ENCODE results near the gene CTRB2. TPM values are rescaled to one million over a fixed set of nuclear protein-coding genes. Genes with fewer than 3 reads are reported as not detected.

CTRB2 gene
- polyA plus RNA-seq, 1 of the 3 experiments (the other 2 are of a cell fraction), result not detected

DNA sequence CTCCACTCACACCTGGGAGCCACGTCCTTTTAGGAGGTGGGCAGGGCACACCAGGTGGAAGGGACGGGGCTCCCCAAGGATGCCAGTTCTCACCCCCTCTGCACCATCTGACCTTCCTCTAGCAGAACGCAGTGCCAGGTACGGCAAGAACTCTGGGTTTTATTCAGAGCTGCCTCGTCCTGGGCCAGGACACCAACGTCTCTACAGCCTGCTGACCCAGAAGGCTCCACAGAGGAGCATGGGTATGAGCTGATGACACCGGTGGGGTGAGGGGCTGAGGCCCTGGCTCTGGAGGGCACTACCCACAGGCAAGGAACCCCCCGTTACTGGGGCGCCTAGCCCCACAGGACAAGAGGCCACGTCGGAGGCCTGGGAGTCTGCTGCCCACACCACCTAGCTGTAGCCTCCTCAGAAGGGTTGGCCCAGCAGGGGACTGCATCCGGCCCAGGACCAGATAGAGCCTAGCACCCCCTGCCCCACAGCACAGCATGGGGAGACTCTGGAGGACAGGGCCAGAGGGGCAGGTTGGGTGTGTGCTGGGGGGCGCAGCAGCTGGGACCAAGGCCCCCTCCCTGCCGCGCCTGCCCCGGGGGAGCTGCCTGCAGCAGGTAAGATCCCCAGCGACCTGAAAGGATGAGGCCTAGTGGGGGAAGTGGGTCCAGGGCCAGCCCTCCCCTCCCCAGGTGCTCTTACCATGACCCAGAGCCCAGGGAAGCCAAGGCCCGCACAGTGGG is 30.6 kb upstream of the CTRB2 start:
- Histone ChIP-seq H2AFZ (ENCODE audit: low read depth) (no peak overlapping the region), H3K4me1 (ENCODE audit: control insufficient read depth in 1 of 2, insufficient read depth in 2 of 2, low read depth in 1 of 2, low read length in 1 of 2) (peaks cover 41 to 52% of the 10 kb centered on the region in 2 experiments), H4K20me1 (ENCODE audit: insufficient read depth) (peaks cover 67% of the 10 kb centered on the region), H3K9me2 (no peaks in the 10 kb centered on the region), H3K4me2 (peak overlapping the region; percentile 86), H3K79me2 (ENCODE audit: insufficient read depth) (peaks cover 99% of the 10 kb centered on the region), H3K9me3 (no peaks in the 10 kb centered on the region), H3K4me3 (ENCODE audit: low read depth in 2 of 2, low read length in 1 of 2) (no peak overlapping the region), H3F3A (replicated peaks; ENCODE audit: insufficient read depth) (peaks cover 29% of the 10 kb centered on the region), H3K27me3 (ENCODE audit: insufficient read depth) (no peaks in the 10 kb centered on the region), H3K27ac (ENCODE audit: low read depth in 2 of 2, low read length in 1 of 2) (peak overlapping the region; percentile 85 to 95; a peak in 3 of 4 replicates), H3K36me3 (replicated peaks in 1 of 2; ENCODE audit: control insufficient read depth in 1 of 2, insufficient read depth in 2 of 2, low read length in 1 of 2) (peaks cover 23 to 56% of the 10 kb centered on the region in 2 experiments), H3K9ac (peak overlapping the region; percentile 72)
- DNase-seq, result no peak
- POLR2A ChIA-PET, result no interaction called here
- CTCF ChIA-PET, result interaction anchor here (1.3 to 5.4 kb wide), 4 partner anchors 38 to 147 kb away, joined by 3 to 72 read pairs (median 6); no protein-coding TSS in a partner anchor
- no peak for TF ChIP-seq GABPA (IDR thresholded peaks at IDR 0.05; ENCODE audit: low read depth)
- TF ChIP-seq TEAD4 (IDR thresholded peaks at IDR 0.05; ENCODE audit: borderline replicate concordance, insufficient read depth), result no peak
- no peak for TF ChIP-seq NRF1 (IDR thresholded peaks at IDR 0.05; ENCODE audit: low read depth, low read length)
- no peak for TF ChIP-seq FOXM1 (IDR thresholded peaks at IDR 0.05; ENCODE audit: low read depth)
- no peak for TF ChIP-seq ELF1 (IDR thresholded peaks at IDR 0.05)
- TF ChIP-seq JUND (IDR thresholded peaks at IDR 0.05), result no peak
- TF ChIP-seq, protein P1, sequence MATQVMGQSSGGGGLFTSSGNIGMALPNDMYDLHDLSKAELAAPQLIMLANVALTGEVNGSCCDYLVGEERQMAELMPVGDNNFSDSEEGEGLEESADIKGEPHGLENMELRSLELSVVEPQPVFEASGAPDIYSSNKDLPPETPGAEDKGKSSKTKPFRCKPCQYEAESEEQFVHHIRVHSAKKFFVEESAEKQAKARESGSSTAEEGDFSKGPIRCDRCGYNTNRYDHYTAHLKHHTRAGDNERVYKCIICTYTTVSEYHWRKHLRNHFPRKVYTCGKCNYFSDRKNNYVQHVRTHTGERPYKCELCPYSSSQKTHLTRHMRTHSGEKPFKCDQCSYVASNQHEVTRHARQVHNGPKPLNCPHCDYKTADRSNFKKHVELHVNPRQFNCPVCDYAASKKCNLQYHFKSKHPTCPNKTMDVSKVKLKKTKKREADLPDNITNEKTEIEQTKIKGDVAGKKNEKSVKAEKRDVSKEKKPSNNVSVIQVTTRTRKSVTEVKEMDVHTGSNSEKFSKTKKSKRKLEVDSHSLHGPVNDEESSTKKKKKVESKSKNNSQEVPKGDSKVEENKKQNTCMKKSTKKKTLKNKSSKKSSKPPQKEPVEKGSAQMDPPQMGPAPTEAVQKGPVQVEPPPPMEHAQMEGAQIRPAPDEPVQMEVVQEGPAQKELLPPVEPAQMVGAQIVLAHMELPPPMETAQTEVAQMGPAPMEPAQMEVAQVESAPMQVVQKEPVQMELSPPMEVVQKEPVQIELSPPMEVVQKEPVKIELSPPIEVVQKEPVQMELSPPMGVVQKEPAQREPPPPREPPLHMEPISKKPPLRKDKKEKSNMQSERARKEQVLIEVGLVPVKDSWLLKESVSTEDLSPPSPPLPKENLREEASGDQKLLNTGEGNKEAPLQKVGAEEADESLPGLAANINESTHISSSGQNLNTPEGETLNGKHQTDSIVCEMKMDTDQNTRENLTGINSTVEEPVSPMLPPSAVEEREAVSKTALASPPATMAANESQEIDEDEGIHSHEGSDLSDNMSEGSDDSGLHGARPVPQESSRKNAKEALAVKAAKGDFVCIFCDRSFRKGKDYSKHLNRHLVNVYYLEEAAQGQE (IDR thresholded peaks at IDR 0.05; ENCODE audit: low read depth, low read length), result no peak
- TF ChIP-seq RAD21 (IDR thresholded peaks at IDR 0.05; ENCODE audit: low read length), result no peak
- TF ChIP-seq SIN3A (IDR thresholded peaks at IDR 0.05; ENCODE audit: borderline replicate concordance, low read depth, low read length), result no peak
- TF ChIP-seq MXI1 (IDR thresholded peaks at IDR 0.05; ENCODE audit: low read depth, low read length), result no peak
- TF ChIP-seq YY1 (IDR thresholded peaks at IDR 0.05; ENCODE audit: low read depth), result no peak
- TF ChIP-seq, protein P2, sequence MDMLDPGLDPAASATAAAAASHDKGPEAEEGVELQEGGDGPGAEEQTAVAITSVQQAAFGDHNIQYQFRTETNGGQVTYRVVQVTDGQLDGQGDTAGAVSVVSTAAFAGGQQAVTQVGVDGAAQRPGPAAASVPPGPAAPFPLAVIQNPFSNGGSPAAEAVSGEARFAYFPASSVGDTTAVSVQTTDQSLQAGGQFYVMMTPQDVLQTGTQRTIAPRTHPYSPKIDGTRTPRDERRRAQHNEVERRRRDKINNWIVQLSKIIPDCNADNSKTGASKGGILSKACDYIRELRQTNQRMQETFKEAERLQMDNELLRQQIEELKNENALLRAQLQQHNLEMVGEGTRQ (IDR thresholded peaks at IDR 0.05; ENCODE audit: borderline replicate concordance, low read depth, low read length), result no peak
- TF ChIP-seq, protein P3, sequence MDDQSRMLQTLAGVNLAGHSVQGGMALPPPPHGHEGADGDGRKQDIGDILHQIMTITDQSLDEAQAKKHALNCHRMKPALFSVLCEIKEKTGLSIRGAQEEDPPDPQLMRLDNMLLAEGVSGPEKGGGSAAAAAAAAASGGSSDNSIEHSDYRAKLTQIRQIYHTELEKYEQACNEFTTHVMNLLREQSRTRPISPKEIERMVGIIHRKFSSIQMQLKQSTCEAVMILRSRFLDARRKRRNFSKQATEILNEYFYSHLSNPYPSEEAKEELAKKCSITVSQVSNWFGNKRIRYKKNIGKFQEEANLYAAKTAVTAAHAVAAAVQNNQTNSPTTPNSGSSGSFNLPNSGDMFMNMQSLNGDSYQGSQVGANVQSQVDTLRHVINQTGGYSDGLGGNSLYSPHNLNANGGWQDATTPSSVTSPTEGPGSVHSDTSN (IDR thresholded peaks at IDR 0.05), result no peak
- no peak for TF ChIP-seq RCOR1 (IDR thresholded peaks at IDR 0.05; ENCODE audit: low read length)
- TF ChIP-seq, protein P4, sequence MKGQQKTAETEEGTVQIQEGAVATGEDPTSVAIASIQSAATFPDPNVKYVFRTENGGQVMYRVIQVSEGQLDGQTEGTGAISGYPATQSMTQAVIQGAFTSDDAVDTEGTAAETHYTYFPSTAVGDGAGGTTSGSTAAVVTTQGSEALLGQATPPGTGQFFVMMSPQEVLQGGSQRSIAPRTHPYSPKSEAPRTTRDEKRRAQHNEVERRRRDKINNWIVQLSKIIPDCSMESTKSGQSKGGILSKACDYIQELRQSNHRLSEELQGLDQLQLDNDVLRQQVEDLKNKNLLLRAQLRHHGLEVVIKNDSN (IDR thresholded peaks at IDR 0.05; ENCODE audit: borderline replicate concordance, low read depth), result no peak
- no peak for TF ChIP-seq TCF12 (IDR thresholded peaks at IDR 0.05)
- TF ChIP-seq RFX5 (IDR thresholded peaks at IDR 0.05; ENCODE audit: low read length), result no peak
- TF ChIP-seq CHD2 (IDR thresholded peaks at IDR 0.05; ENCODE audit: low read length, partially characterized antibody), result no peak
- 100% methylated on average over 3 of the region's 18 CpGs for WGBS (ENCODE audit: low lambda C conversion rate)

Data from SK-N-SH (cell line).